LoVo (cell line): Measurements from ENCODE around the gene PHACTR3.
"Not testable (repeated sequence)": the region's sequence is repeated elsewhere in the genome, so short reads cannot be mapped to it uniquely, and the experiment has no call there.

Experiments used
- DNase-seq: peaks from one replicate; pipeline ENCODE4 v3.0.0-alpha.2; 2016; ENCODE audit warnings: low spot score

Gene PHACTR3

GRCh38 chr20:59589086-59589684 lies 15.2 kb upstream of the PHACTR3 start:
- DNase-seq = no peak

GRCh38 chr20:59591061-59591460 lies 13.3 kb upstream of the PHACTR3 start:
- no peak for DNase-seq

- DNase-seq = no peak
Measured at GRCh38 chr20:59596690-59597089, 7.7 kb upstream of the PHACTR3 start.

GRCh38 chr20:59597240-59597639 lies 7.1 kb upstream of the PHACTR3 start:
- DNase-seq = no peak

GRCh38 chr20:59598625-59599310 lies 5.6 kb upstream of the PHACTR3 start:
- DNase-seq = peak; percentile 50

GRCh38 chr20:59599941-59600340 lies 4.4 kb upstream of the PHACTR3 start:
- DNase-seq = no peak

- no peak for DNase-seq
Measured at GRCh38 chr20:59600472-59600871, 3.9 kb upstream of the PHACTR3 start.

GRCh38 chr20:59602546-59603080 lies 1.7 kb upstream of the PHACTR3 start:
- DNase-seq = no peak

GRCh38 chr20:59603176-59603575 lies 1.2 kb upstream of the PHACTR3 start:
- no peak for DNase-seq

- no peak for DNase-seq
Measured at GRCh38 chr20:59604741-59605600, 631 bp downstream of the PHACTR3 start.

GRCh38 chr20:59605601-59606364 lies 1.4 kb downstream of the PHACTR3 start:
- DNase-seq = no peak

- DNase-seq = no peak
Measured at GRCh38 chr20:59606566-59606965, 2.2 kb downstream of the PHACTR3 start.

GRCh38 chr20:59608396-59608795 lies 4.1 kb downstream of the PHACTR3 start:
- DNase-seq = no peak

GRCh38 chr20:59608871-59609270 lies 4.5 kb downstream of the PHACTR3 start:
- DNase-seq = no peak

- no peak for DNase-seq
Measured at GRCh38 chr20:59611286-59611685, 6.9 kb downstream of the PHACTR3 start.

GRCh38 chr20:59613861-59614260 lies 9.5 kb downstream of the PHACTR3 start:
- no peak for DNase-seq

GRCh38 chr20:59614714-59615113 lies 10.4 kb downstream of the PHACTR3 start:
- DNase-seq = no peak

GRCh38 chr20:59616306-59616705 lies 12.0 kb downstream of the PHACTR3 start:
- no peak for DNase-seq

GRCh38 chr20:59617221-59617620 lies 12.9 kb downstream of the PHACTR3 start:
- no peak for DNase-seq

GRCh38 chr20:59618131-59618530 lies 13.8 kb downstream of the PHACTR3 start:
- DNase-seq = no peak

GRCh38 chr20:59618585-59618984 lies 14.2 kb downstream of the PHACTR3 start:
- DNase-seq = not testable (repeated sequence)
